ENCODE results near the gene CNTLN.

CNTLN gene

GRCh38 chr9:17462869-17463464 is 328.1 kb downstream of the CNTLN start:
- H3F3A ChIP-seq (ENCODE audit: insufficient read depth): no peaks in the 10 kb centered on the region
- no peak overlapping the region for H3K9ac ChIP-seq (ENCODE audit: low read length)
- H3K27me3 ChIP-seq (ENCODE audit: low read length): no peaks in the 10 kb centered on the region
- H4K20me1 ChIP-seq (ENCODE audit: low read depth, low read length): no peaks in the 10 kb centered on the region
- no peaks in the 10 kb centered on the region for H3K9me2 ChIP-seq (replicated peaks; ENCODE audit: insufficient read depth, low read length)
- no peak for TF ChIP-seq EZH2phosphoT487 (conservative IDR thresholded peaks at IDR 0.05; ENCODE audit: low read length)
- peak; percentile 79 for TF ChIP-seq CTCF (IDR thresholded peaks at IDR 0.05; ENCODE audit: insufficient read depth, low read length, poor library complexity, severe bottlenecking)
- H3K36me3 ChIP-seq (ENCODE audit: low read length): no peaks in the 10 kb centered on the region
- no peak overlapping the region for H3K4me3 ChIP-seq (ENCODE audit: insufficient read depth, low read length, poor library complexity, severe bottlenecking)
- H3K27ac ChIP-seq (ENCODE audit: low read depth, low read length): no peak overlapping the region
- H3K4me2 ChIP-seq (ENCODE audit: low read depth, low read length, poor library complexity, severe bottlenecking): no peak overlapping the region
- H3K79me2 ChIP-seq (ENCODE audit: insufficient read depth, low read length): no peaks in the 10 kb centered on the region
- H2AFZ ChIP-seq (ENCODE audit: low read depth, low read length, severe bottlenecking): no peak overlapping the region
- no peaks in the 10 kb centered on the region for H3K9me3 ChIP-seq (ENCODE audit: insufficient read depth, low read length)

- no peaks in the 10 kb centered on the region for H4K20me1 ChIP-seq (ENCODE audit: low read depth, low read length)
- no peak overlapping the region for H3K4me3 ChIP-seq (ENCODE audit: insufficient read depth, low read length, poor library complexity, severe bottlenecking)
- H3F3A ChIP-seq (ENCODE audit: insufficient read depth): no peaks in the 10 kb centered on the region
- no peak overlapping the region for H3K27ac ChIP-seq (ENCODE audit: low read depth, low read length)
- TF ChIP-seq EZH2phosphoT487 (conservative IDR thresholded peaks at IDR 0.05; ENCODE audit: low read length) (no peak), CTCF (IDR thresholded peaks at IDR 0.05; ENCODE audit: insufficient read depth, low read length, poor library complexity, severe bottlenecking) (no peak)
- no peak overlapping the region for H2AFZ ChIP-seq (ENCODE audit: low read depth, low read length, severe bottlenecking)
- no peaks in the 10 kb centered on the region for H3K27me3 ChIP-seq (ENCODE audit: low read length)
- no peaks in the 10 kb centered on the region for H3K9me2 ChIP-seq (replicated peaks; ENCODE audit: insufficient read depth, low read length)
- no peaks in the 10 kb centered on the region for H3K79me2 ChIP-seq (ENCODE audit: insufficient read depth, low read length)
- H3K9ac ChIP-seq (ENCODE audit: low read length): no peak overlapping the region
- no peak overlapping the region for H3K4me2 ChIP-seq (ENCODE audit: low read depth, low read length, poor library complexity, severe bottlenecking)
- H3K9me3 ChIP-seq (ENCODE audit: insufficient read depth, low read length): no peaks in the 10 kb centered on the region
- H3K36me3 ChIP-seq (ENCODE audit: low read length): no peaks in the 10 kb centered on the region
Measured at GRCh38 chr9:17470036-17470813, 335.4 kb downstream of the CNTLN start.

GRCh38 chr9:17472126-17472525 is 337.3 kb downstream of the CNTLN start:
- no peaks in the 10 kb centered on the region for H3K9me2 ChIP-seq (replicated peaks; ENCODE audit: insufficient read depth, low read length)
- H2AFZ ChIP-seq (ENCODE audit: low read depth, low read length, severe bottlenecking): no peak overlapping the region
- H3K79me2 ChIP-seq (ENCODE audit: insufficient read depth, low read length): no peaks in the 10 kb centered on the region
- H3K9me3 ChIP-seq (ENCODE audit: insufficient read depth, low read length): no peaks in the 10 kb centered on the region
- H3F3A ChIP-seq (ENCODE audit: insufficient read depth): no peaks in the 10 kb centered on the region
- no peak overlapping the region for H3K27ac ChIP-seq (ENCODE audit: low read depth, low read length)
- H3K4me3 ChIP-seq (ENCODE audit: insufficient read depth, low read length, poor library complexity, severe bottlenecking): no peak overlapping the region
- no peaks in the 10 kb centered on the region for H3K36me3 ChIP-seq (ENCODE audit: low read length)
- no peaks in the 10 kb centered on the region for H3K27me3 ChIP-seq (ENCODE audit: low read length)
- no peaks in the 10 kb centered on the region for H4K20me1 ChIP-seq (ENCODE audit: low read depth, low read length)
- no peak overlapping the region for H3K9ac ChIP-seq (ENCODE audit: low read length)
- H3K4me2 ChIP-seq (ENCODE audit: low read depth, low read length, poor library complexity, severe bottlenecking): no peak overlapping the region
- TF ChIP-seq EZH2phosphoT487 (conservative IDR thresholded peaks at IDR 0.05; ENCODE audit: low read length) (no peak), CTCF (IDR thresholded peaks at IDR 0.05; ENCODE audit: insufficient read depth, low read length, poor library complexity, severe bottlenecking) (no peak)
